Measurements from ENCODE around the gene EFNA5.

Gene EFNA5

GRCh38 chr5:107370396-107370968 lies 300.3 kb downstream of the EFNA5 start:
- in situ Hi-C loops (cut with MboI; ENCODE audit: low pct_unique_long_range_greater_than_20kb, low sequenced_read_pairs, unreplicated experiment): no loop called here
- no peak for DNase-seq (ENCODE audit: low spot score)
- no peak for TF ChIP-seq CTCF (IDR thresholded peaks at IDR 0.05; ENCODE audit: extremely low read depth, insufficient read depth, missing control alignments)

GRCh38 chr5:107369622-107370021 lies 301.1 kb downstream of the EFNA5 start:
- no peak for TF ChIP-seq CTCF (IDR thresholded peaks at IDR 0.05; ENCODE audit: extremely low read depth, insufficient read depth, missing control alignments)
- no peak for DNase-seq (ENCODE audit: low spot score)
- in situ Hi-C loops (cut with MboI; ENCODE audit: low pct_unique_long_range_greater_than_20kb, low sequenced_read_pairs, unreplicated experiment): no loop called here

GRCh38 chr5:107368615-107369014 lies 302.1 kb downstream of the EFNA5 start:
- TF ChIP-seq CTCF (IDR thresholded peaks at IDR 0.05; ENCODE audit: extremely low read depth, insufficient read depth, missing control alignments): no peak
- in situ Hi-C loops (cut with MboI; ENCODE audit: low pct_unique_long_range_greater_than_20kb, low sequenced_read_pairs, unreplicated experiment): no loop called here
- no peak for DNase-seq (ENCODE audit: low spot score)

DNA sequence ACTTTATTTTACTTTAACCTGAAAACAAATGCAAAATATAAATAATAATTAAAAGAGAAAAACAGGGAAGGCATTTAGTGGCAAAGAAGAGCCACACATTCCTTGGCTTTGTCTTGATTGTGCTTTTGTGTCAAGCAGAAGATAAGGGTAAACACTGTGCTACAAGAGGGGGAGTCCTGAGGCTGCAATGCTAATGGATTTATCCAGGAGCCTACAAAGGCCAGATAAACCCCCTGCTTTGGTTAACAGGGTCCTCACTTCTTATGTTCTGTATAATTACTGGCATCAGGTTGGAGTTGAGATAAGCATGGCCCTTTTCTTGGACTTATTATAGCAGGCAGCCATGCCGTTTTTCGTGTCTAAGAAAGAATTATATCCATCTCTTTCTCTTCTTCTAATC lies 302.8 kb downstream of the EFNA5 start:
- in situ Hi-C loops (cut with MboI; ENCODE audit: low pct_unique_long_range_greater_than_20kb, low sequenced_read_pairs, unreplicated experiment): no loop called here
- DNase-seq (ENCODE audit: low spot score): no peak
- TF ChIP-seq CTCF (IDR thresholded peaks at IDR 0.05; ENCODE audit: extremely low read depth, insufficient read depth, missing control alignments): no peak

- no peak for TF ChIP-seq CTCF (IDR thresholded peaks at IDR 0.05; ENCODE audit: extremely low read depth, insufficient read depth, missing control alignments)
- in situ Hi-C loops (cut with MboI; ENCODE audit: low pct_unique_long_range_greater_than_20kb, low sequenced_read_pairs, unreplicated experiment): no loop called here
- no peak for DNase-seq (ENCODE audit: low spot score)
Measured at GRCh38 chr5:107367480-107367879, 303.3 kb downstream of the EFNA5 start.

- DNase-seq (ENCODE audit: low spot score): no peak
- in situ Hi-C loops (cut with MboI; ENCODE audit: low pct_unique_long_range_greater_than_20kb, low sequenced_read_pairs, unreplicated experiment): no loop called here
- TF ChIP-seq CTCF (IDR thresholded peaks at IDR 0.05; ENCODE audit: extremely low read depth, insufficient read depth, missing control alignments): no peak
Measured at GRCh38 chr5:107365320-107366109, 305.2 kb downstream of the EFNA5 start.
